Activated naive CD8-positive, alpha-beta T cell treated with anti-CD3 and anti-CD28 coated beads, Interleukin-2, amount 10 ng/mL, durations not matched to agents 7 days and 5 days (primary cell): ENCODE data around the gene DUSP12. TPM values are rescaled to one million over a fixed set of nuclear protein-coding genes. Genes with fewer than 3 reads are reported as not detected.

Experiments used
- ATAC-seq: fragments of 150-1000 bp; cut with Tn5 transposase; one replicate; pipeline ENCODE4 v1.10.0; 2021; ENCODE audit warnings: low read depth, moderate library complexity
- POLR2A ChIA-PET: fragments of 350-600 bp; sonication (Branson Sonifier 250); formaldehyde crosslinking; loops from one replicate; lab custom pipeline; 2021; ENCODE audit warnings: antibody characterized with exemption; lab: Charles Lee
- DNase-seq: peaks from one replicate; pipeline ENCODE4 v3.0.0; 2021
- H3K27ac Mint-ChIP-seq: one replicate; pipeline ENCODE4 v1.8.0; 2022; ENCODE audit warnings: mild to moderate bottlenecking, mixed read lengths
- H3K27me3 Mint-ChIP-seq: one replicate; pipeline ENCODE4 v1.8.0; 2022; ENCODE audit warnings: mild to moderate bottlenecking, moderate library complexity, mixed read lengths
- H3K36me3 Mint-ChIP-seq: one replicate; pipeline ENCODE4 v1.8.0; 2021; ENCODE audit warnings: mild to moderate bottlenecking, mixed read lengths
- H3K4me1 Mint-ChIP-seq: one replicate; pipeline ENCODE4 v1.8.0; 2021; ENCODE audit warnings: mixed read lengths
- H3K4me3 Mint-ChIP-seq: one replicate; pipeline ENCODE4 v1.8.0; 2022; ENCODE audit warnings: mild to moderate bottlenecking, moderate library complexity, mixed read lengths
- H3K9me3 Mint-ChIP-seq: one replicate; pipeline ENCODE4 v1.8.0; 2021; ENCODE audit warnings: mixed read lengths
- total RNA-seq, 2 experiments: library from RNA; stranded (reverse); gene quantifications; one replicate each; pipeline ENCODE4 v1.2.3, GENCODE V29; 2021

Gene DUSP12
- total RNA-seq, 2 experiments from 2014 or later = 28.7 to 32.2 TPM

DNA sequence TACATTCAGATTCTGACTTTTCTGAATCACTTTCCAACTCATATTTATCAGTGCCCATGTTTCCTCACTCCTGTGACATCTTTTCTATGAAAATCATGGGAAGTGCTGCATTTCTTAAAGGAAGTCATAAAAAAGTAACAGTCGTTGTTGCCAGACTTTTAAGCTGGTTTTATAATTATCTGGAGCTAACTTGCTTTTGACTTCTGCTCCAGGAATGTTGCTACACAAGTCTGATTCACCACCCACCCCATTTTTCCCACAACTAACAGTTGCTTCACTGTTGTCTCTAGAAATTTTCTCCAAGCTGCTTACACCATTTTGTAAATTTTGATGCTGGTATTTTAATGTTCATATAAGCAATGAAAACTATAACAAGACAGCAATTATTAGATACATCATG is 16.1 kb upstream of the DUSP12 start:
- no peaks in the 10 kb centered on the region for H3K36me3 Mint-ChIP-seq
- H3K9me3 Mint-ChIP-seq = no peaks in the 10 kb centered on the region
- peaks cover 14% of the 10 kb centered on the region for H3K27me3 Mint-ChIP-seq
- no peak for ATAC-seq
- no peak for DNase-seq
- POLR2A ChIA-PET = no interaction called here
- H3K4me1 Mint-ChIP-seq = peaks cover 33% of the 10 kb centered on the region
- H3K27ac Mint-ChIP-seq = no peak overlapping the region
- no peak overlapping the region for H3K4me3 Mint-ChIP-seq

DNA sequence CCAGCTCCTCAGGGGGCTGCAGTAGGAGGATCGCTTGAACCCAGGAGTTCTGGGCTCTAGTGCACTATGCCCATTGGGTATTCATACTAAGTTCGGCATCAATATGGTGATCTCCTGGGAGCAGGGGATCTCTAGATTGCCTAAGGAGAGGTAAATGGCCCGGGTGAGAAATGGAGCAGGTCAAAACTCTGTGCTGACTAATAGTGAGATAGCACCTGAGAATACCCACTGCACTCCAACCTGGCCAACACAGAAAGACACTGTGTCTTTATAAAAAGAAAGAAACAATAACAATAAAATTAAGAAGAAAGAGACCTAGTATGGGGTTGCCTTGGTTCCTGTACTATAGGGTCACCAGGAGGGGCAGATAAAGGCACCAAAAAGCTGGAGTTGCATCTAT is 13.7 kb upstream of the DUSP12 start:
- Mint-ChIP-seq H3K9me3 (no peaks in the 10 kb centered on the region), H3K4me1 (peaks cover 35% of the 10 kb centered on the region), H3K27me3 (peaks cover 14% of the 10 kb centered on the region), H3K27ac (no peak overlapping the region), H3K36me3 (no peaks in the 10 kb centered on the region), H3K4me3 (no peak overlapping the region)
- DNase-seq = no peak
- POLR2A ChIA-PET = interaction anchor here (0.8 to 6.3 kb wide), 3 partner anchors 9 to 205 kb away, joined by 3 to 55 read pairs (median 4); no protein-coding TSS in a partner anchor
- ATAC-seq = no peak

DNA sequence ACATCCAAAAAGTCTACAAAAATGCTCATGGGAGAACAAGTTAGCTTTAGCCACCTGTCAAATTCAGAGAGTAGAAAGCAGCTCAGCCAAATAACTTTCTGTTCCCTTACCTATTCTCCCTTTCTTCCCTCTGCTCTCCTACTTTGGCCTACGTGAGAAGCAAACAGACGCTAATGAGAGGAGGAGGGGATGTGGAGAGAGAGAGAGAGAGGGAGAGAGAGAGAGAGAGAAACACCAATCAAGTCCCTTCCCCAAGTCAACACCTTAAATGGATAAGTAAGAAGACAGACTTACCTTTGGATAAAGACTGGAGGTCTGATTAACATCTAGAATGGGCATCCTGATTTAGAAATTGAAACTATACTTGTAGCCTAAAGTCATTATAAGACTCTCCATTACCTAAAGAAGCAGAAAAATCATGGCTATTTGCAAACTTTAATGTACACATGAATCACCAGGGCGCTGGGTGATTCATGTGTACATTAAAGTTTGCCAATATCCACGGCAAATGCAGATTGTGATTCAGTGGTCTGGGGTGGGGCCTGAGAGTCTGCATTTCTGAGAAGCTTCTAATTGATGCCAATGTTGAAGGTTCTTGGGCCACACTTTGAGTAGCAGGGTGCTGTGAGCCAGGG is 13.1 kb upstream of the DUSP12 start:
- H3K4me1 Mint-ChIP-seq = peaks cover 40% of the 10 kb centered on the region
- H3K36me3 Mint-ChIP-seq = no peaks in the 10 kb centered on the region
- H3K4me3 Mint-ChIP-seq = no peak overlapping the region
- DNase-seq (no peak), ATAC-seq (no peak)
- H3K27me3 Mint-ChIP-seq = peaks cover 8% of the 10 kb centered on the region
- no peak overlapping the region for H3K27ac Mint-ChIP-seq
- no peaks in the 10 kb centered on the region for H3K9me3 Mint-ChIP-seq
- POLR2A ChIA-PET = interaction anchor here (1.0 to 6.3 kb wide), 3 partner anchors 10 to 206 kb away, joined by 3 to 55 read pairs (median 3); no protein-coding TSS in a partner anchor

DNA sequence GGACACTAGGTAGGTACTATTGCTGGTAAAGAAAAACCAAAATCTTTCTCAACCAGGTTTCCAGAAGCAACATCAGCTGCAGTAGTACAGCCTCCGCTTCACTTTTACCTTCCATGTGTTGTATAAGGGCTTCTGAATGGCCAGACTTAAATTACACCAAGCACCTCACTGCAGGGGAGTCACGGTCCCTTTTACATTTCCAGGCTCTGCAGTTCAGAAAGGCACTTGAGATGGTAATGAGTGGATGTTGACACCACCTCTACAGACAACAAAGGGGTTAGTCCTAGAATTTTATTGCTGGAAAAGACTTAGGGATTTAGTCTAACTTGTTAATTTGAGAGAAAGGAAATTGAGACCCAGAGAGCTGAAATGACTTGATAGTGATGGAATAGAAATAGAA is 12.0 kb upstream of the DUSP12 start:
- Mint-ChIP-seq H3K36me3 (no peaks in the 10 kb centered on the region), H3K4me3 (no peak overlapping the region), H3K27ac (no peak overlapping the region), H3K4me1 (peaks cover 40% of the 10 kb centered on the region), H3K27me3 (peaks cover 6% of the 10 kb centered on the region), H3K9me3 (no peaks in the 10 kb centered on the region)
- no peak for DNase-seq
- POLR2A ChIA-PET = interaction anchor here (1.0 to 6.3 kb wide), 3 partner anchors 11 to 16 kb away, joined by 3 to 55 read pairs (median 4); partner anchors contain the start of gene FCRLB
- no peak for ATAC-seq

DNA sequence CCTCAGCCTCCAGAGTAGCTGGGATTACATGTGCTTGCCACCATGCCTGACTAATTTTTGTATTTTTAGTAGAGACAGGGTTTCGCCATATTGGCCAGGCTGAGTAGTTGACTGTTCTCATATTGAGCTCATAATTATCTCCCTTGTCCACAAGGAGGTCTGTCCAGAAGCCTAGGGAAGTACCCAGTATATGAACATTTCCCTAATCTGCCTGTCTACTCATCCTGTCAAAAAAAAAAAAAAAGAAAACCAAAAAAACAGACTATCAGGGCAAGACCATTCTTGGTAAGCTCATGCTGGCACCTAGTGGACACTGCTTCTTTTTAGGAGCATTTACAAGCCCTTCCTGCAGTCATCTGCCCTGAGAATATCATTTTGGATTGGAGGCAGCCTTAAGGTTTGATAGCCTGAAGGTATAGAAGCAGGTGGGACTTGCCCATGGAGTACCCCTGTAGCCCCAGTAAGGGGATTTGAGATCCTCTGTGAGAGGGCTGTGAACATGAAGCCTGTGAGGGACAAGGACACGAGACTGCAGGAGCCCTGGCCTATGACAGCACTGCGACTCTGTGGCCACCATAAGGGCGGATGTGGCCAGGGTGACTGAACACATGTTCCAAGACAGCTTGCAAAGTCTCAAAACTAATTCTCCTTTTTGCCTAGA is 10.8 kb upstream of the DUSP12 start:
- no peaks in the 10 kb centered on the region for H3K27me3 Mint-ChIP-seq
- H3K4me3 Mint-ChIP-seq = peak overlapping the region; percentile 54
- peaks cover 42% of the 10 kb centered on the region for H3K4me1 Mint-ChIP-seq
- ATAC-seq (peak; percentile 88), DNase-seq (peak; percentile 72)
- H3K9me3 Mint-ChIP-seq = no peaks in the 10 kb centered on the region
- H3K27ac Mint-ChIP-seq = peak overlapping the region; percentile 78
- H3K36me3 Mint-ChIP-seq = no peaks in the 10 kb centered on the region
- POLR2A ChIA-PET = interaction anchor here (0.6 to 6.3 kb wide), 4 partner anchors 10 to 215 kb away, joined by 3 to 55 read pairs (median 6); partner anchors contain the start of gene DUSP12

DNA sequence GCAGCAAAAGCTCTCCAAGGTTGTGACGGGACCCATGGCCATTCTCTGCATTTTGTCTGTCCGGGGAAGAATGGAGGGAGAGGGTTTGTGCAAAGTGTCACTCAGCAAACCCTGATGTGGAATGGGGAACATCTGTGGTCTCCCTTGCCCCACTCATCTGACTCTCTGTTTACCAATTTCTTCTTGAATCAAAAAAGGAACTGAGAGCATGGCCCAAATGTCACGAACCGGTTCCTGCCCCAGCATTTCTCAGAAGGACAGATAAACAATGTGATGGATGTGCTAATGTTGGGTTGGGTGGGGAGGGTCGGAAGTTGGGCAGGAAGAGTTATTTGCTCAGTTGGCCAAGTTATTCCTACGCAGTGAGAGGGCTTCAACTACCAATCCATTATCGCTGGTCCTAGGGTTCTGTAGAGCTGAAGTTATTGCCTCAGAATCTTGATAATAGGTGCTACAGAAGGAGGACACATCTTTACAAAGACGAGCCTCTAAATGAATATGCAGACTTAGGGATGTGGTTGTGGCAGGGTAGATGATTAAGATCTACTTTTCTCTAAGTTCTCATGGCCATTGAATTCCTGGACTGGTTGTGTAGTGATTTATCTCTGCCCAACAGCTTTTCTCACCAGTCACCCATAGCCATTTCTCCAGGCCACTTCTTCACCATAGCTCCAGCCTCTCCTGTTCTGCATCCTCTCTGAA is 9.6 kb upstream of the DUSP12 start:
- H3K36me3 Mint-ChIP-seq = peaks cover 2% of the 10 kb centered on the region
- peaks cover 51% of the 10 kb centered on the region for H3K4me1 Mint-ChIP-seq
- no peaks in the 10 kb centered on the region for H3K9me3 Mint-ChIP-seq
- H3K27ac Mint-ChIP-seq = peak overlapping the region; percentile 37
- no peak overlapping the region for H3K4me3 Mint-ChIP-seq
- peaks cover 2% of the 10 kb centered on the region for H3K27me3 Mint-ChIP-seq
- DNase-seq (no peak), ATAC-seq (no peak)
- POLR2A ChIA-PET = interaction anchor here (1.7 to 6.3 kb wide), 2 partner anchors 9 to 14 kb away, joined by 7 to 55 read pairs; partner anchors contain the start of gene DUSP12

DNA sequence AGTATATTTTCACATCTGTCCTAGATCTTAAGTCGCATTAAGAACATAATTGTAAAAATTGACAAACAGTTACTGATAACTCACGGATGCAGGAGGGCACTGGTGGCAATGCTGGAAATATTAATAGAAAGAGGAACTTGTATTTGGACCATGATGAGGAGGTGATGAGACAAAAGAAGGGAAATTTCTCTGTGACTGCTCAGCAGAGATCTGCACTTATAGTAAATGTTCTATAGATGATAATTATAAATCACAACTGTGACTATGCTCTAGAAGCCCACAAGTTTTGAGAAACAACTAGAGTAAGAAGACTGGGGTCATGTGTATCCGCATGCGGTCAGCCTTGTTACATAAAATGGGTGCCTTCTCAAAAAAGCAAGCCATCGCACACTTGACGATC is 8.7 kb upstream of the DUSP12 start:
- no peak overlapping the region for H3K27ac Mint-ChIP-seq
- H3K36me3 Mint-ChIP-seq = peaks cover 2% of the 10 kb centered on the region
- no peaks in the 10 kb centered on the region for H3K9me3 Mint-ChIP-seq
- H3K4me3 Mint-ChIP-seq = no peak overlapping the region
- DNase-seq (no peak), ATAC-seq (no peak)
- H3K27me3 Mint-ChIP-seq = peaks cover 2% of the 10 kb centered on the region
- H3K4me1 Mint-ChIP-seq = peaks cover 55% of the 10 kb centered on the region
- POLR2A ChIA-PET = interaction anchor here (6.3 kb wide), 1 partner anchor 15 kb away, joined by 55 read pairs; no protein-coding TSS in a partner anchor

DNA sequence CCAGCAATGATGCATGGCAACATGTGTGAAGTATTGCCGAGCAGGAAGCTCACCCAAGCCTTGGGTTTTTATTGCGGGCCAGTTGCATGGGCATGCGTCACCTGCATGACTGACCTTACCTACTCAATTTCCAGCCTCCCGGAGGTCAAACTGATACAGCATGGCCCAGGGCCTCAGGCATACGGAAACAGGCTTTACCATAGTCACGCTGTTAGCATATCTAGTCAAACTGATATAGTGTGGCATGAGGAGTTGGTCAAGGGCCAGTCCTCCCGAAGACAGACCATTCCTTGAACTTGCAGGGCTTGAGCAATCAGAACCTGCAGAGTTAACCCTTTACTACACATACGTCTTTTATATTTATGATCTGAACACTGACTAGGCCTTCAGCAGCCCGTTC is 6.4 kb upstream of the DUSP12 start:
- peaks cover 2% of the 10 kb centered on the region for H3K36me3 Mint-ChIP-seq
- POLR2A ChIA-PET = no interaction called here
- DNase-seq = no peak
- H3K4me1 Mint-ChIP-seq = peaks cover 47% of the 10 kb centered on the region
- no peak overlapping the region for H3K27ac Mint-ChIP-seq
- ATAC-seq = no peak
- no peak overlapping the region for H3K4me3 Mint-ChIP-seq
- no peaks in the 10 kb centered on the region for H3K9me3 Mint-ChIP-seq
- peaks cover 2% of the 10 kb centered on the region for H3K27me3 Mint-ChIP-seq

DNA sequence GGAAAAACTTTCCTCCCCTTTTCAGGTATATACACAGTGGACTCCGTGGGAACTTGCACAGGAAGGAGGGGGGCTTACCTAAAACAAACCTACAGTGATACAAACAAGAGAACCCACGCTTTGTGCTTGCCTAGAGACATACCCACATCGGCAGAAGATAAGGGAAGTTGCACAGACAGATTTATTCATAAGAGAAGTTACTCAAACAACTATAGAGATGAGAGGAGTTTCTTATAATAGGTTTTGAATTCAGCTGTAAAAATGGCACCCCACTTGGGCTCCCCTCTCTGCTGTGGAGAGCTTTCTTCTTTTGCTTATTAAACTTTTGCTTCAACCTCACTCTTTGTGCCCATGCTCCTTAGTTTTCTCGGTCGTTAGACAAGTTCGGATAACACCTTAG is 1.8 kb upstream of the DUSP12 start:
- POLR2A ChIA-PET = interaction anchor here (1.5 to 2.0 kb wide), 2 partner anchors 9 to 11 kb away, joined by 3 to 7 read pairs; no protein-coding TSS in a partner anchor
- no peak for ATAC-seq
- Mint-ChIP-seq H3K4me1 (peaks cover 37% of the 10 kb centered on the region), H3K4me3 (no peak overlapping the region), H3K27me3 (peaks cover 2% of the 10 kb centered on the region), H3K36me3 (peaks cover 7% of the 10 kb centered on the region), H3K27ac (no peak overlapping the region), H3K9me3 (no peaks in the 10 kb centered on the region)
- no peak for DNase-seq

DNA sequence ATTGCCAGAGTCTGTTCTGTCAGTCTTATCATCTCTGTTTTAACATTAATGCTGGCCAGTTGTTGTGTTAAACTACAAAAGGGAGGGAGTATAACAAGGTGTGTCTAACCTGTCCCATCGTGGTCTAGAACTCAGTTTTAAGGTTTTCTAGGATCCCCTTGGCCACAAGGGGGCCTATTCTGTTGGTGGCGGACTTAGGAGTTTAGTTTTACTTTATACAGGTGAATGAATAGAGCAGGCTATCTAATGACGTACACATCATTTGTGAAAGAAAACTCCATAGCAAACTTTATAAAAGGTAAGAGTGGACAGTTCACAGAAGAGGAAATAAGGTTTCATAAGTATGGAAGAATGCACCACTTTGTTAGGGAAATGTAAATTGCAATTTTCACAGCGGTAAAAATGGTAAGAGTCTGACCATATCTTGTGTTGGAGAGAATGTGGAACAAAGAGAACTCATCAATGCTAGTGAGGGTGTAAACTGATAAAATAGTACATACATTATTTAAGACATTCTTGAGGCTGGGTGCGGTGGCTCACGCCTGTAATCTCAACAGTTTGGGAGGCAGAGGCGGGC is 14.0 kb downstream of the DUSP12 start:
- Mint-ChIP-seq H3K4me1 (peaks cover 34% of the 10 kb centered on the region), H3K27ac (peak overlapping the region; percentile 37), H3K27me3 (no peaks in the 10 kb centered on the region), H3K9me3 (no peaks in the 10 kb centered on the region), H3K36me3 (peaks cover 5% of the 10 kb centered on the region), H3K4me3 (peak overlapping the region; percentile 61)
- DNase-seq = no peak
- ATAC-seq = peak; percentile 51
- POLR2A ChIA-PET = interaction anchor here (1.0 kb wide), 1 partner anchor 11 kb away, joined by 3 read pairs; no protein-coding TSS in a partner anchor

DNA sequence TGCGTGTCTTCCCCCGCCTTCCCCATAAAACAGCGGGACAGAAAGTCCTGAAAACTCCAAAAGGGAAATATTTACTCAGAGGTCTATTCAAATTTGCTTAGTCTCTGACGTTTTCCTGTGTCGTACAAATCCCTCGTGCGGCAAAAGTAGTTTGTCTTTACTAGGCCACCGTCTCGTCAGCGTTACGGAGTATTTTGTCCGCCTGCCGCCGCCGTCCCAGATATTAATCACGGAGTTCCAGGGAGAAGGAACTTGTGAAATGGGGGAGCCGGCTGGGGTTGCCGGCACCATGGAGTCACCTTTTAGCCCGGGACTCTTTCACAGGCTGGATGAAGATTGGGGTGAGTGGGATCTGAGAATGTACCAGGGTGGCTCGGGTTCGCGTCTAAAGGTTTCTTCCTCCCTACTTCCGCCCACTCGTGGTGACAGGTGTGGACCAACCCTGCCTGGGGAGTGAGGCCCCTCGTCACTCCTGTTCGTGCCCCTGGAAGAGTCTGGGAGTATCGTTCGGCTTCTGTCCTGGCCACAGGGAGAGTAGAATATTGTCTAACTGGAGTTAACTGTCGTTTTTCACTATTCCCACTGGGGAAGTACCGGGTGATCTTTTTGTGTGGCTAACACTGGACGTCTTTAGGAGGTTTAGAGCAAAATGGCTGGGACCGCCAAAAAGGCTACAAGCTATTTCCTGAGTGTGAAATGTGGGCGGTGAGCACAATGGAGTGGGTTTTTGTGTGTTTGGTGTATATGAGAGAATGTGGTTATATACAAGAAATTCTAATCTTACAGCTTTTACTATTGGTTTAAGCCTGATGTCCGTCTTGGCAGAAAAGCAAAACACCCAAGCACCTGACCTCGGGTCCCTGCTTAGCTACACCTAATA is 16.8 kb downstream of the DUSP12 start, which contains the start of gene ATF6:
Gene ATF6, plus strand, starts transcription at position 219 of the 880 bp plus-strand sequence. Its CDS starts 41 bp downstream, at position 260.
- H3K27ac Mint-ChIP-seq = peak within 1 kb of the TSS; percentile 98
- no peaks in the 10 kb centered on the region for H3K9me3 Mint-ChIP-seq
- DNase-seq (peak; percentile 80), ATAC-seq (peak; percentile 75)
- H3K36me3 Mint-ChIP-seq = peaks cover 2% of the 10 kb centered on the region
- H3K4me1 Mint-ChIP-seq = peaks cover 40% of the 10 kb centered on the region
- POLR2A ChIA-PET = interaction anchor here (1.0 to 1.2 kb wide), 2 partner anchors 16 to 271 kb away, joined by 4 to 5 read pairs; partner anchors contain the start of gene DUSP12
- H3K27me3 Mint-ChIP-seq = no peaks in the 10 kb centered on the region
- H3K4me3 Mint-ChIP-seq = peak within 1 kb of the TSS; percentile 99

DNA sequence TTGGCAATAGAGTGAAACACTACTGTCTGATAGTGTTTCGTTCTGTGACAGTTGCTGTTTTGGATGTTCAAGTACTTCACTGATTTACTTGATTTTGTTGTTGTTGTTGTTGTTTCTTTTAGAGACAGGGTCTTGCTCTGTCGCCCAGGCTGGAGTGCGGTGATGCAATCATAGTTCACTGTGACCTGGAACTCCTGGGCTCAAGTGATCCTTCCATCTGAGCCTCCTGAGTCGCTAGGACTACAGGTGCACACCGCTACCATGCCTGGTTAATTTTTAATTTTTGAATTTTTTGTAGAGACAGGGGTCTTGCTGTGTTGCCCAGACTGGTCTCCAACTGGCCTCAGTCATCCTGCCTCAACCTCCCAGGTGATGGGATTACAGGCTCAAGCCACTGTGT is 18.9 kb downstream of the DUSP12 start:
- peak overlapping the region; percentile 99 for H3K4me3 Mint-ChIP-seq
- H3K9me3 Mint-ChIP-seq = no peaks in the 10 kb centered on the region
- no peak for ATAC-seq
- peaks cover 35% of the 10 kb centered on the region for H3K4me1 Mint-ChIP-seq
- peaks cover 2% of the 10 kb centered on the region for H3K36me3 Mint-ChIP-seq
- POLR2A ChIA-PET = no interaction called here
- peak overlapping the region; percentile 22 for H3K27ac Mint-ChIP-seq
- H3K27me3 Mint-ChIP-seq = no peaks in the 10 kb centered on the region
- DNase-seq = no peak
